Measurements from ENCODE around the gene PARVB. TPM values are rescaled to one million over a fixed set of nuclear protein-coding genes. Genes with fewer than 3 reads are reported as not detected.

The PARVB gene
- total and polyA plus RNA-seq, 9 of the 15 experiments (the other 6 are each of a cell fraction or from before 2014, with no cell fraction given), result 1.1 to 59.2 (median 29.2) TPM

- TF ChIP-seq HCFC1 (IDR thresholded peaks at IDR 0.05; ENCODE audit: low read depth, low read length), result no peak
These were observed 105.5 kb downstream of the PARVB start (continued) for GRCh38 chr22:44129619-44129976.

- WGBS (ENCODE audit: insufficient coverage, low coverage, missing lambda C conversion rate), result 86% methylated on average over 11 of the region's 12 CpGs
- Histone ChIP-seq H2AFZ (ENCODE audit: low read depth, low read length) (no peak overlapping the region), H3K9me3 (replicated peaks; ENCODE audit: control insufficient read depth, insufficient read depth, low read depth, low read length) (0 out of 2 replicates have a peak, but pooled peaks cover 2% of the 10 kb centered on the region), H3K9me1 (ENCODE audit: control insufficient read depth, insufficient read depth, low read length) (no peaks in the 10 kb centered on the region), H4K20me1 (replicated peaks; ENCODE audit: control insufficient read depth, insufficient read depth, low read length) (0 out of 2 replicates have a peak, but pooled peaks cover 5% of the 10 kb centered on the region), H3K4me2 (ENCODE audit: insufficient read depth, low read length) (no peak overlapping the region), H3K79me2 (ENCODE audit: control insufficient read depth, insufficient read depth, low read length) (no peaks in the 10 kb centered on the region), H3K4me3 (no peak overlapping the region), H3K9ac (ENCODE audit: insufficient read depth in 1 of 2, low read depth in 2 of 2, low read length in 2 of 2) (no peak overlapping the region), H3K4me1 (replicated peaks in 1 of 2; ENCODE audit: control insufficient read depth in 2 of 2, insufficient read depth in 2 of 2, low read length in 2 of 2) (peaks cover 0 to 5% of the 10 kb centered on the region in 2 experiments; a peak in 4 of 5 replicates), H3K27ac (ENCODE audit: extremely low read depth, low read depth, low read length) (no peak overlapping the region), H3K27me3 (ENCODE audit: control insufficient read depth in 2 of 2, insufficient read depth in 2 of 2, low read length in 2 of 2) (no peaks in the 10 kb centered on the region), H3K36me3 (ENCODE audit: control insufficient read depth, insufficient read depth, low read length) (0 out of 3 replicates have a peak, but pooled peaks cover 12% of the 10 kb centered on the region)
- TF ChIP-seq FUS (optimal IDR thresholded peaks at IDR 0.05; ENCODE audit: low read depth, low read length) (no peak), CHD1 (IDR thresholded peaks at IDR 0.05; ENCODE audit: low read length) (no peak), STAG1 (CRISPR knock-in tag; IDR thresholded peaks at IDR 0.05; ENCODE audit: borderline replicate concordance) (no peak), ZNF395 (CRISPR knock-in tag; IDR thresholded peaks at IDR 0.05) (no peak), GABPB2 (CRISPR knock-in tag; conservative IDR thresholded peaks at IDR 0.05) (no peak), NR2F6 (CRISPR knock-in tag; IDR thresholded peaks at IDR 0.05) (no peak), MNT (conservative IDR thresholded peaks at IDR 0.05) (no peak), TCF7 (IDR thresholded peaks at IDR 0.05; ENCODE audit: borderline replicate concordance) (no peak), NR3C1 (CRISPR knock-in tag; IDR thresholded peaks at IDR 0.05) (no peak), ZNF639 (CRISPR knock-in tag; conservative IDR thresholded peaks at IDR 0.05 in 1 of 2, IDR thresholded peaks at IDR 0.05 in 1 of 2) (no peak), HIVEP1 (CRISPR knock-in tag; IDR thresholded peaks at IDR 0.05) (no peak), POLR2G (IDR thresholded peaks at IDR 0.05; ENCODE audit: low read depth, low read length) (no peak), MED1 (CRISPR knock-in tag; IDR thresholded peaks at IDR 0.05; ENCODE audit: borderline replicate concordance) (no peak), SMARCC2 (IDR thresholded peaks at IDR 0.05; ENCODE audit: low read depth) (no peak), POLR2AphosphoS5 (IDR thresholded peaks at IDR 0.05; ENCODE audit: control insufficient read depth, insufficient read depth, low read depth, low read length) (no peak)
- in situ Hi-C loops (cut with MboI), result no loop called here
- BruUV-seq (replicated peaks), result no TSS peak
- no peak for DNase-seq (ENCODE audit: extremely low read depth in 1 of 4, low spot score in 3 of 4)
- FAIRE-seq, result no peak
- ChIA-PET CTCF (ENCODE audit: low intra/inter-chr PET ratio) (no interaction called here), POLR2A (no interaction called here)
- intact Hi-C loops (cut with micrococcal nuclease), result no loop called here
- no peak for ATAC-seq
These were observed 106.1 kb downstream of the PARVB start for GRCh38 chr22:44130076-44130711.
